HepG2 (cell line): ENCODE measurements around the gene EXTL2. TPM values are rescaled to one million over a fixed set of nuclear protein-coding genes. Genes with fewer than 3 reads are reported as not detected.

Source experiments
- ATAC-seq: fragments of 200-7000 bp; cut with Tn5 transposase; 3 replicates; pipeline ENCODE4 v1.9.1; 2020; ENCODE audit warnings: mild to moderate bottlenecking, moderate library complexity
- BruUV-seq: library from RNA; stranded (reverse); fragments of 400-500 nt; replicated peaks from 2 replicates; lab custom pipeline; 2021; lab: Mats Ljungman, UMichigan
- CTCF ChIA-PET: fragments of 300-600 bp; formaldehyde crosslinking; extraction: SDS; loops from one replicate; lab custom pipeline; 2021; ENCODE audit warnings: low total read pairs, inconsistent platforms, low intra/inter-chr PET ratio; lab: Yijun Ruan, JAX
- POLR2A ChIA-PET: fragments of 350-600 bp; sonication (Branson Sonifier 250); formaldehyde crosslinking; loops from one replicate; lab custom pipeline; 2020; ENCODE audit warnings: antibody characterized with exemption, inconsistent platforms; lab: Yijun Ruan, JAX
- DNase-seq: peaks from one replicate; pipeline ENCODE4 v3.0.0-alpha.2; 2015; ENCODE audit warnings: low spot score
- FAIRE-seq: peaks from 3 replicates; lab custom pipeline; 2011; peaks lifted over from hg19 to GRCh38; lab: Jason Lieb, UNC
- H2AFZ ChIP-seq: one replicate; pipeline ENCODE4 v1.6.1; 2011; ENCODE audit warnings: low read length, inconsistent platforms
- H3K27ac ChIP-seq: fragments of 300-600 bp; 3 replicates; pipeline ENCODE4 v1.8.0; 2011; ENCODE audit warnings: mixed run types, mild to moderate bottlenecking, mixed read lengths, low read length, inconsistent platforms; ENCODE audit not compliant: insufficient read depth; ENCODE audit errors: extremely low read length
- H3K27me3 ChIP-seq, 2 experiments: fragments of 200-600 bp in 1 of 2; 2 replicates in 1 of 2; 3 replicates in 1 of 2; pipeline versions ENCODE4 v1.6.0 to v1.8.0; 2011; ENCODE audit warnings: low read length in 2 of 2, mild to moderate bottlenecking in 2 of 2, moderate library complexity in 2 of 2, inconsistent platforms in 1 of 2; ENCODE audit not compliant: insufficient read depth in 2 of 2, control insufficient read depth in 1 of 2
- H3K36me3 ChIP-seq, 2 experiments: fragments of 200-600 bp in 1 of 2; replicated peaks in 1 of 2; 2 replicates in 1 of 2; 3 replicates in 1 of 2; pipeline versions ENCODE4 v1.5.1 to v1.8.0; 2011; ENCODE audit warnings: low read length in 2 of 2, inconsistent platforms in 1 of 2; ENCODE audit not compliant: insufficient read depth in 2 of 2, control insufficient read depth in 1 of 2
- H3K4me1 ChIP-seq: 2 replicates; pipeline ENCODE4 v1.5.1; 2012; ENCODE audit warnings: low read length, inconsistent platforms; ENCODE audit not compliant: insufficient read depth
- H3K4me2 ChIP-seq: 2 replicates; pipeline ENCODE4 v1.6.0; 2011; ENCODE audit warnings: low read depth, low read length, inconsistent platforms
- H3K4me3 ChIP-seq, 3 experiments: fragments of 200-600 bp in 1 of 3; sonication (generic), shearing (Covaris generic) in 1 of 3; replicated peaks in 1 of 3; 2 replicates each; pipeline ENCODE4 v1.5.1; 2011 to 2016; ENCODE audit warnings: low read length in 3 of 3, inconsistent platforms in 2 of 3, low read depth in 2 of 3, mild to moderate bottlenecking in 2 of 3, control low read depth in 1 of 3, mixed read lengths in 1 of 3; ENCODE audit not compliant: insufficient read depth in 1 of 3
- H3K79me2 ChIP-seq: one replicate; pipeline ENCODE4 v1.6.1; 2011; ENCODE audit warnings: low read length, inconsistent platforms; ENCODE audit not compliant: insufficient read depth
- H3K9ac ChIP-seq: 2 replicates; pipeline ENCODE4 v1.6.0; 2011; ENCODE audit warnings: mild to moderate bottlenecking, low read depth, low read length, inconsistent platforms; ENCODE audit not compliant: insufficient read depth
- H3K9me3 ChIP-seq: 2 replicates; pipeline ENCODE4 v1.5.1; 2012; ENCODE audit warnings: mild to moderate bottlenecking, low read length
- H4K20me1 ChIP-seq: 2 replicates; pipeline ENCODE4 v1.6.0; 2011; ENCODE audit warnings: inconsistent platforms, mild to moderate bottlenecking, low read length, moderate library complexity; ENCODE audit not compliant: insufficient read depth
- CREB1 ChIP-seq, 2 experiments: fragments of 450-650 bp in 1 of 2; IDR thresholded peaks; 2 replicates each; pipeline ENCODE4 v1.6.1; 2016 to 2017; ENCODE audit warnings: control low read depth in 1 of 2, mild to moderate bottlenecking in 1 of 2, missing compliant biosample characterization in 1 of 2, missing genetic modification characterization in 1 of 2
- GTF2F1 ChIP-seq: fragments of 150-350 bp; IDR thresholded peaks from 2 replicates; pipeline ENCODE4 v1.6.1; 2014; ENCODE audit warnings: low read length
- JUN ChIP-seq: sonication (generic); formaldehyde crosslinking; IDR thresholded peaks from 2 replicates; pipeline ENCODE4 v1.4.0; 2020; ENCODE audit warnings: mild to moderate bottlenecking, missing genetic modification reagents
- NFKBIZ ChIP-seq: IDR thresholded peaks from 2 replicates; pipeline ENCODE4 v1.6.1; 2018; ENCODE audit warnings: missing genetic modification reagents, missing compliant biosample characterization
- NR3C1 ChIP-seq: sonication (generic); formaldehyde crosslinking; IDR thresholded peaks from 2 replicates; pipeline ENCODE4 v1.4.0; 2020; ENCODE audit warnings: missing genetic modification reagents
- TP53 ChIP-seq: sonication (generic); formaldehyde crosslinking; conservative IDR thresholded peaks from 2 replicates; pipeline ENCODE4 v1.4.0; 2020; ENCODE audit warnings: missing genetic modification reagents
- ZMAT3 ChIP-seq: sonication (generic); formaldehyde crosslinking; conservative IDR thresholded peaks from 2 replicates; pipeline ENCODE4 v1.7.0; 2021; ENCODE audit warnings: missing genetic modification reagents
- ZMYM2 ChIP-seq: sonication (generic); formaldehyde crosslinking; IDR thresholded peaks from 2 replicates; pipeline ENCODE4 v1.8.0; 2022; ENCODE audit warnings: mild to moderate bottlenecking, missing genetic modification reagents
- ZNF607 ChIP-seq: sonication (generic); formaldehyde crosslinking; IDR thresholded peaks from 2 replicates; pipeline ENCODE4 v1.5.1; 2020; ENCODE audit warnings: missing genetic modification reagents, mild to moderate bottlenecking, borderline replicate concordance
- WGBS: methylation state at CpG from one replicate; pipeline ENCODE4 v1.1.6; 2017; ENCODE audit warnings: low lambda C conversion rate; 5-methylcytosine and 5-hydroxymethylcytosine counted together
- in situ Hi-C: cut with HindIII; loops from 2 replicates; pipeline ENCODE4 v1.10.0; 2017; ENCODE audit warnings: low pct_unique_long_range_greater_than_20kb; ENCODE audit not compliant: extremely low pct_ligation_motif_present
- intact Hi-C: fragments of 100-400 bp; cut with micrococcal nuclease; formaldehyde crosslinking; loops from one replicate; pipeline ENCODE4 v1.10.0; 2022; ENCODE audit not compliant: unreplicated experiment
- polyA plus RNA-seq, 8 experiments: library from polyadenylated mRNA; depleted of rRNA in 3 of 8; stranded (reverse) in 7 of 8; unstranded in 1 of 8; fragments of >200 nt; fragmentation: Illumina TruSeq in 4 of 8; extraction: Trizol in 4 of 8; gene quantifications; 2 replicates each; pipeline versions ENCODE4 v1.2.1 to v1.2.3, GENCODE V29; 2011 to 2016; ENCODE audit warnings: low read depth in 4 of 8, missing spikeins in 1 of 8, mixed read lengths in 1 of 8; ENCODE audit not compliant: insufficient read depth in 1 of 8
- total RNA-seq, 5 experiments: library from RNA; depleted of rRNA; stranded (reverse); fragments of >200 nt; fragmentation: Illumina TruSeq; extraction: Trizol; gene quantifications; 2 replicates each; pipeline ENCODE4 v1.2.3, GENCODE V29; 2016; ENCODE audit warnings: low read depth in 1 of 5
- TF ChIP-seq, protein P1 (sequence below): sonication (generic); formaldehyde crosslinking; IDR thresholded peaks from 2 replicates; pipeline ENCODE4 v1.5.1; 2020; ENCODE audit warnings: mild to moderate bottlenecking, moderate library complexity, missing genetic modification reagents
- TF ChIP-seq, protein P2 (sequence below): sonication (generic); formaldehyde crosslinking; IDR thresholded peaks from 2 replicates; pipeline ENCODE4 v1.4.0; 2020; ENCODE audit warnings: mild to moderate bottlenecking, missing genetic modification reagents

The EXTL2 gene
- total and polyA plus RNA-seq, 2 of the 13 experiments (the other 11 are each of a cell fraction or from before 2014, with no cell fraction given), result 22.0 to 23.5 TPM

DNA sequence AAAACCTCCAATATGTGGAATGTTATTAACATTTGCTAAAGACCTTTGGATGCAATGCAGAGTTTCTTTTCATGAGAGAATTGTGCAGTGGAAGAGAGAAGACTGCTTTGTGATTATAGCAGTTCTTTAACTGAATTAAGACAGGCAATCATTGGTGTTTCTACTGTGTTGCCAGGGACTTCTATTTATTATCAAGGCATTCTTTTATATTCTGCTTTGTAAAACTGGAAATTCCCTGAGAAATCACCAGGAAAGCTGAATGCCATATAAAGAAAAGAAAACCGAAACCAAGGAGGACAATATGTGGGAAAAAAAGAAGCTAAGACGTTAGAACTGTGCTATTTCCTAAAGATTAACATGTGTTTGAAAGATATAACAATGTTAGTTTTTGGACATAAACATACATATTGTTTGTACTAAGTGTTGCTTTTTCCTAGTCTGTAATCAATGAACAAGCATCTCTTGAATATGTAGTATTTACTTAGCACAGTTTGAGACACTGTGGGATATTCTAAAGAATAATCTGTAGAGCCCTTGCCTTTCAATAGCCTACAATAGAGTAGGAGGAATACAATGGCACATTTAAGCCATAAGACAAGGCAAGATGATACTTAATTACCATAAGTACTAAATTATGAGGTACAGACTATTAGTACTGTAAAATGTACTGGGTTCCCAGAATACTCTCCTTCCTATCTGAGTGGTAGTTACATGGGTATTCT lies 47.1 kb downstream of the EXTL2 start:
- Histone ChIP-seq H3K4me2 (no peak overlapping the region), H3K9ac (no peak overlapping the region), H3K36me3 (no peaks in the 10 kb centered on the region), H3K9me3 (no peaks in the 10 kb centered on the region), H3K79me2 (no peaks in the 10 kb centered on the region), H3K4me3 (no peak overlapping the region), H4K20me1 (no peaks in the 10 kb centered on the region), H3K4me1 (no peaks in the 10 kb centered on the region), H3K27me3 (no peaks in the 10 kb centered on the region; a peak in 1 of 5 replicates), H2AFZ (no peak overlapping the region), H3K27ac (no peak overlapping the region)
- DNase-seq (no peak), ATAC-seq (no peak), FAIRE-seq (no peak)
- in situ Hi-C loops (no loop called here), intact Hi-C loops (no loop called here)
- ChIA-PET POLR2A (no interaction called here), CTCF (no interaction called here)
- 2% methylated on average over 2 of the region's 2 CpGs for WGBS
- TF ChIP-seq CREB1 (IDR thresholded peaks at IDR 0.05) (no peak), CREB1 (CRISPR knock-in tag; IDR thresholded peaks at IDR 0.05) (no peak), NFKBIZ (no peak), TP53 (no peak), GTF2F1 (no peak), ZMAT3 (CRISPR knock-in tag) (no peak), JUN (CRISPR knock-in tag) (no peak), ZMYM2 (CRISPR knock-in tag) (no peak), NR3C1 (no peak), ZNF607 (CRISPR knock-in tag) (no peak)
- TF ChIP-seq, protein P1, sequence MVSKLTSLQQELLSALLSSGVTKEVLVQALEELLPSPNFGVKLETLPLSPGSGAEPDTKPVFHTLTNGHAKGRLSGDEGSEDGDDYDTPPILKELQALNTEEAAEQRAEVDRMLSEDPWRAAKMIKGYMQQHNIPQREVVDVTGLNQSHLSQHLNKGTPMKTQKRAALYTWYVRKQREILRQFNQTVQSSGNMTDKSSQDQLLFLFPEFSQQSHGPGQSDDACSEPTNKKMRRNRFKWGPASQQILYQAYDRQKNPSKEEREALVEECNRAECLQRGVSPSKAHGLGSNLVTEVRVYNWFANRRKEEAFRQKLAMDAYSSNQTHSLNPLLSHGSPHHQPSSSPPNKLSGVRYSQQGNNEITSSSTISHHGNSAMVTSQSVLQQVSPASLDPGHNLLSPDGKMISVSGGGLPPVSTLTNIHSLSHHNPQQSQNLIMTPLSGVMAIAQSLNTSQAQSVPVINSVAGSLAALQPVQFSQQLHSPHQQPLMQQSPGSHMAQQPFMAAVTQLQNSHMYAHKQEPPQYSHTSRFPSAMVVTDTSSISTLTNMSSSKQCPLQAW, result no peak
- TF ChIP-seq, protein P2, sequence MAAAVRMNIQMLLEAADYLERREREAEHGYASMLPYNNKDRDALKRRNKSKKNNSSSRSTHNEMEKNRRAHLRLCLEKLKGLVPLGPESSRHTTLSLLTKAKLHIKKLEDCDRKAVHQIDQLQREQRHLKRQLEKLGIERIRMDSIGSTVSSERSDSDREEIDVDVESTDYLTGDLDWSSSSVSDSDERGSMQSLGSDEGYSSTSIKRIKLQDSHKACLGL (CRISPR knock-in tag), result no peak
- BruUV-seq, result no TSS peak
